GM12878 (cell line): ENCODE results near the gene BSX. TPM values are rescaled to one million over a fixed set of nuclear protein-coding genes. Genes with fewer than 3 reads are reported as not detected.

Source experiments
- ATAC-seq: fragments of 200-7000 bp; cut with Tn5 transposase; 3 replicates; pipeline ENCODE4 v1.9.1; 2020; ENCODE audit warnings: mild to moderate bottlenecking, moderate library complexity
- BruUV-seq: library from RNA; stranded (reverse); fragments of 400-500 nt; replicated peaks from 2 replicates; lab custom pipeline; 2021; lab: Mats Ljungman, UMichigan
- CTCF ChIA-PET: fragments of 300-600 bp; sonication (Branson Sonifier 250); formaldehyde crosslinking; extraction: SDS; loops from one replicate; lab custom pipeline; 2021; ENCODE audit warnings: inconsistent platforms; lab: Yijun Ruan, JAX
- POLR2A ChIA-PET: fragments of 350-600 bp; formaldehyde crosslinking; extraction: SDS; loops from one replicate; lab custom pipeline; 2021; ENCODE audit warnings: inconsistent platforms; lab: Charles Lee
- RAD21 ChIA-PET: fragments of 300-600 bp; sonication (Branson Sonifier 250); formaldehyde crosslinking; loops from one replicate; lab custom pipeline; 2023; ENCODE audit warnings: antibody characterized with exemption; ENCODE audit not compliant: unreplicated experiment; lab: Charles Lee
- SMC1A ChIA-PET: fragments of 300-600 bp; sonication (Branson Sonifier 250); formaldehyde crosslinking; loops from one replicate; lab custom pipeline; 2023; ENCODE audit not compliant: unreplicated experiment, uncharacterized antibody; lab: Charles Lee
- DNase-seq: peaks from one replicate; pipeline ENCODE4 v3.0.0-alpha.2; 2011; ENCODE audit warnings: low read depth, low spot score
- FAIRE-seq: peaks from 3 replicates; lab custom pipeline; 2011; peaks lifted over from hg19 to GRCh38; lab: Jason Lieb, UNC
- H2AFZ ChIP-seq: 2 replicates; pipeline ENCODE4 v1.6.0; 2011; ENCODE audit warnings: low read depth, low read length, control low read depth; ENCODE audit not compliant: control insufficient read depth
- H3K27ac ChIP-seq: 2 replicates; pipeline ENCODE4 v1.5.1; 2011; ENCODE audit warnings: control low read depth; ENCODE audit not compliant: control insufficient read depth, insufficient read depth
- H3K27me3 ChIP-seq, 2 experiments: replicated peaks in 1 of 2; 2 replicates each; pipeline versions ENCODE4 v1.6.0 to v1.6.1; 2011; ENCODE audit warnings: low read length in 1 of 2; ENCODE audit not compliant: control insufficient read depth in 2 of 2, insufficient read depth in 2 of 2
- H3K36me3 ChIP-seq, 2 experiments: 2 replicates each; pipeline ENCODE4 v1.5.1; 2011; ENCODE audit warnings: low read length in 1 of 2; ENCODE audit not compliant: control insufficient read depth in 2 of 2, insufficient read depth in 2 of 2
- H3K4me1 ChIP-seq: 2 replicates; pipeline ENCODE4 v1.6.1; 2011; ENCODE audit warnings: mild to moderate bottlenecking, low read length, moderate library complexity, mixed read lengths; ENCODE audit not compliant: control insufficient read depth, insufficient read depth
- H3K4me2 ChIP-seq: 2 replicates; pipeline ENCODE4 v1.6.0; 2011; ENCODE audit warnings: control low read depth; ENCODE audit not compliant: control insufficient read depth, insufficient read depth
- H3K4me3 ChIP-seq: fragments of 200-600 bp; sonication (generic); 2 replicates; pipeline ENCODE4 v1.5.1; 2016
- H3K79me2 ChIP-seq: 2 replicates; pipeline ENCODE4 v1.6.0; 2011; ENCODE audit warnings: low read length; ENCODE audit not compliant: control insufficient read depth, insufficient read depth
- H3K9ac ChIP-seq: 2 replicates; pipeline ENCODE4 v1.8.0; 2011; ENCODE audit warnings: low read length, control low read depth, mixed read lengths; ENCODE audit not compliant: control insufficient read depth, insufficient read depth
- H3K9me3 ChIP-seq: replicated peaks from 3 replicates; pipeline ENCODE4 v1.5.1; 2011; ENCODE audit warnings: mild to moderate bottlenecking, low read length; ENCODE audit not compliant: control insufficient read depth, insufficient read depth
- H4K20me1 ChIP-seq: 2 replicates; pipeline ENCODE4 v1.6.0; 2011; ENCODE audit not compliant: control insufficient read depth, insufficient read depth
- BHLHE40 ChIP-seq, 2 experiments: fragments of 450-650 bp in 1 of 2; IDR thresholded peaks; 2 replicates each; pipeline ENCODE4 v1.6.1; 2011 to 2017; ENCODE audit warnings: low read depth in 2 of 2, borderline replicate concordance in 1 of 2, improper control_type of control experiment in 1 of 2, low read length in 1 of 2, mild to moderate bottlenecking in 1 of 2
- CREM ChIP-seq: IDR thresholded peaks from 2 replicates; pipeline ENCODE4 v1.6.1; 2014; ENCODE audit warnings: antibody characterized with exemption, low read depth
- EZH2 ChIP-seq: IDR thresholded peaks from 2 replicates; pipeline ENCODE4 v1.6.1; 2012; ENCODE audit warnings: low read depth, mild to moderate bottlenecking, control low read depth, inconsistent platforms, low read length, borderline replicate concordance; ENCODE audit not compliant: control insufficient read depth
- HCFC1 ChIP-seq: fragments of 150-350 bp; IDR thresholded peaks from 2 replicates; pipeline ENCODE4 v1.6.1; 2014; ENCODE audit warnings: low read length
- IRF3 ChIP-seq: fragments of 450-650 bp; IDR thresholded peaks from 2 replicates; pipeline ENCODE4 v1.6.1; 2014; ENCODE audit warnings: mild to moderate bottlenecking
- NFYB ChIP-seq: IDR thresholded peaks from 2 replicates; pipeline ENCODE4 v1.6.1; 2011; ENCODE audit warnings: low read depth, mild to moderate bottlenecking, low read length, improper control_type of control experiment, moderate library complexity; ENCODE audit not compliant: insufficient read depth
- NR2F1 ChIP-seq: fragments of 450-650 bp; conservative IDR thresholded peaks from 2 replicates; pipeline ENCODE4 v1.6.1; 2017; ENCODE audit warnings: mild to moderate bottlenecking
- PAX8 ChIP-seq: fragments of 450-650 bp; IDR thresholded peaks from 2 replicates; pipeline ENCODE4 v1.6.1; 2017; ENCODE audit warnings: mild to moderate bottlenecking, moderate library complexity
- PRDM15 ChIP-seq: fragments of 450-650 bp; formaldehyde crosslinking; IDR thresholded peaks from 2 replicates; pipeline ENCODE4 v1.4.0; 2020; ENCODE audit warnings: mild to moderate bottlenecking, moderate library complexity
- RAD51 ChIP-seq: fragments of 450-650 bp; IDR thresholded peaks from 2 replicates; pipeline ENCODE4 v1.6.1; 2016; ENCODE audit warnings: moderate library complexity, mild to moderate bottlenecking, inconsistent platforms
- USF2 ChIP-seq: IDR thresholded peaks from 2 replicates; pipeline ENCODE4 v1.6.1; 2011; ENCODE audit warnings: low read depth, low read length, improper control_type of control experiment, borderline replicate concordance
- YY1 ChIP-seq: IDR thresholded peaks from 2 replicates; pipeline ENCODE4 v1.6.1; 2011; ENCODE audit warnings: low read depth, mild to moderate bottlenecking, low read length
- ZNF217 ChIP-seq: fragments of 450-650 bp; IDR thresholded peaks from 2 replicates; pipeline ENCODE4 v1.6.1; 2017; ENCODE audit warnings: antibody characterized with exemption, mild to moderate bottlenecking
- ZSCAN29 ChIP-seq: fragments of 450-650 bp; IDR thresholded peaks from 2 replicates; pipeline ENCODE4 v1.6.1; 2017; ENCODE audit warnings: mild to moderate bottlenecking, moderate library complexity
- WGBS: methylation state at CpG from one replicate; pipeline ENCODE4 v1.1.6; 2016; ENCODE audit warnings: low lambda C conversion rate; ENCODE audit not compliant: insufficient replicate concordance, insufficient coverage; ENCODE audit errors: missing lambda C conversion rate; 5-methylcytosine and 5-hydroxymethylcytosine counted together
- in situ Hi-C: fragments of 300-500 bp; cut with MboI; formaldehyde crosslinking; loops from 9 replicates; pipeline ENCODE4 v1.14.3; 2018; ENCODE audit warnings: mixed read lengths
- intact Hi-C: fragments of 100-400 bp; cut with micrococcal nuclease; formaldehyde crosslinking; loops from one replicate; pipeline ENCODE4 v1.14.2; 2022; ENCODE audit not compliant: unreplicated experiment
- polyA plus RNA-seq, 11 experiments: library from polyadenylated mRNA; depleted of rRNA in 4 of 11; unstranded in 6 of 11; stranded (reverse) in 5 of 11; fragments of >200 nt; fragmentation: Nextera tagmentation in 4 of 11; fragmentation: Illumina TruSeq in 1 of 11; extraction: Ambion mirVana in 4 of 11; extraction: Trizol in 1 of 11; gene quantifications; 1 replicate in 1 of 11; 2 replicates in 10 of 11; pipeline versions ENCODE4 v1.2.1 to v1.2.3, GENCODE V29; 2011 to 2016; ENCODE audit warnings: inconsistent platforms in 2 of 11, missing spikeins in 2 of 11, low read depth in 1 of 11
- total RNA-seq, 4 experiments: library from RNA; depleted of rRNA in 3 of 4; stranded (reverse); fragments of >200 nt in 3 of 4; fragmentation: Illumina TruSeq in 1 of 4; extraction: Trizol in 1 of 4; gene quantifications; 2 replicates each; pipeline versions ENCODE4 v1.2.1 to v1.2.3, GENCODE V29; 2013 to 2021

The BSX gene
- total and polyA plus RNA-seq, 10 of the 15 experiments (the other 5 are each of a cell fraction or from before 2014, with no cell fraction given), result not detected

- intact Hi-C loops, result no loop called here
- in situ Hi-C loops, result no loop called here
- no TSS peak for BruUV-seq
- Histone ChIP-seq H3K79me2 (no peaks in the 10 kb centered on the region), H2AFZ (no peak overlapping the region), H3K27ac (no peak overlapping the region), H3K9me3 (no peaks in the 10 kb centered on the region), H3K36me3 (no peaks in the 10 kb centered on the region), H3K9ac (no peak overlapping the region), H4K20me1 (no peaks in the 10 kb centered on the region), H3K4me2 (no peak overlapping the region), H3K27me3 (no peaks in the 10 kb centered on the region), H3K4me3 (no peak overlapping the region), H3K4me1 (no peaks in the 10 kb centered on the region)
- ChIA-PET POLR2A (no interaction called here), SMC1A (interaction anchor here (0.8 kb wide), 1 partner anchor 12 kb away, joined by 3 read pairs; no protein-coding TSS in a partner anchor), RAD21 (no interaction called here), CTCF (no interaction called here)
- DNase-seq (no peak), ATAC-seq (no peak), FAIRE-seq (no peak)
- no peak for TF ChIP-seq IRF3
- no peak for TF ChIP-seq ZSCAN29
- TF ChIP-seq ZNF217, result no peak
- no peak for TF ChIP-seq NR2F1
- TF ChIP-seq EZH2, result no peak
- no peak for TF ChIP-seq BHLHE40 (IDR thresholded peaks at IDR 0.05; ENCODE audit: borderline replicate concordance in 1 of 2, low read depth in 2 of 2, low read length in 1 of 2)
- no peak for TF ChIP-seq CREM
- WGBS, result 96% methylated on average over 2 of the region's 2 CpGs
Measured at GRCh38 chr11:122938557-122938956, 43.1 kb downstream of the BSX start.

- no peak for FAIRE-seq
- intact Hi-C loops (no loop called here), in situ Hi-C loops (no loop called here)
- no peaks in the 10 kb centered on the region for H3K9me3 ChIP-seq
- no peaks in the 10 kb centered on the region for H4K20me1 ChIP-seq
- H3K4me3 ChIP-seq, result no peak overlapping the region
- ChIA-PET CTCF (no interaction called here), POLR2A (no interaction called here), RAD21 (no interaction called here), SMC1A (no interaction called here)
- H3K36me3 ChIP-seq, result no peaks in the 10 kb centered on the region
- no peak overlapping the region for H3K4me2 ChIP-seq
- ATAC-seq, result no peak
- no peak for DNase-seq
- no TSS peak for BruUV-seq
- H3K27ac ChIP-seq, result no peak overlapping the region
- H3K27me3 ChIP-seq, result no peaks in the 10 kb centered on the region
- H3K79me2 ChIP-seq, result no peaks in the 10 kb centered on the region
- H2AFZ ChIP-seq, result no peak overlapping the region
- 68% methylated on average over 3 of the region's 3 CpGs for WGBS
- no peak overlapping the region for H3K9ac ChIP-seq
- H3K4me1 ChIP-seq, result no peaks in the 10 kb centered on the region
- no peak for TF ChIP-seq USF2
- no peak for TF ChIP-seq NFYB
- TF ChIP-seq PAX8, result no peak
- no peak for TF ChIP-seq YY1
- no peak for TF ChIP-seq HCFC1
- TF ChIP-seq RAD51, result no peak
- no peak for TF ChIP-seq PRDM15 (CRISPR knock-in tag)
Measured at GRCh38 chr11:122937983-122938382, 43.7 kb downstream of the BSX start.
